Heart right ventricle (tissue), 16 donors: ENCODE data around the gene NKD2. TPM values are rescaled to one million over a fixed set of nuclear protein-coding genes. Genes with fewer than 3 reads are reported as not detected.

ENCODE experiments used
- ATAC-seq, 8 donors: fragments of 200-7000 bp; cut with Tn5 transposase; one replicate each; pipeline ENCODE4 v1.9.1; 2020; ENCODE audit warnings: mild to moderate bottlenecking in 8 of 8, moderate library complexity in 8 of 8, moderate number of reproducible peaks in 1 of 8
- DNase-seq, 2 donors: peaks; one replicate each; pipeline ENCODE4 v3.0.0-alpha.2; 2020
- H3K27ac ChIP-seq, 10 donors: fragments of 200-600 bp; sonication (generic) in 2 of 10; one replicate each; pipeline versions ENCODE4 v1.5.0 to v1.8.0; 2020 to 2022; ENCODE audit warnings: mild to moderate bottlenecking in 3 of 10
- H3K27me3 ChIP-seq, 7 donors: fragments of 200-600 bp; one replicate each; pipeline ENCODE4 v1.8.0; 2021 to 2022; ENCODE audit warnings: mild to moderate bottlenecking in 2 of 7
- H3K36me3 ChIP-seq, 9 donors: fragments of 200-600 bp; sonication (generic) in 1 of 9; one replicate each; pipeline versions ENCODE4 v1.5.0 to v1.8.0; 2020 to 2022; ENCODE audit warnings: mild to moderate bottlenecking in 2 of 9
- H3K4me1 ChIP-seq, 9 donors: fragments of 200-600 bp; sonication (generic) in 1 of 9; one replicate each; pipeline versions ENCODE4 v1.5.0 to v1.8.0; 2020 to 2022; ENCODE audit warnings: mild to moderate bottlenecking in 4 of 9
- H3K4me3 ChIP-seq, 10 donors: fragments of 200-600 bp; sonication (generic) in 2 of 10; one replicate each; pipeline versions ENCODE4 v1.5.0 to v1.8.0; 2020 to 2022; ENCODE audit warnings: mild to moderate bottlenecking in 7 of 10, moderate library complexity in 2 of 10
- H3K9me3 ChIP-seq, 11 donors: fragments of 200-600 bp in 10 of 11; sonication (generic) in 2 of 11; one replicate each; pipeline versions ENCODE4 v1.5.0 to v1.8.0; 2013 to 2022; ENCODE audit warnings: mild to moderate bottlenecking in 2 of 11, control low read depth in 1 of 11, moderate library complexity in 1 of 11
- WGBS, 2 donors: extraction: QIAGEN DNeasy Blood & Tissue Kit; methylation state at CpG; one replicate each; pipeline ENCODE4 v1.1.7; 2013; ENCODE audit warnings: inconsistent platforms in 1 of 2; 5-methylcytosine and 5-hydroxymethylcytosine counted together
- intact Hi-C, 10 donors: fragments of 100-400 bp; cut with DNase I; formaldehyde crosslinking; loops; one replicate each; pipeline versions ENCODE4 v1.11.1 to v1.14.2; 2022
- polyA plus RNA-seq, 2 donors: library from polyadenylated mRNA; stranded (reverse); fragments of 200-250 nt; gene quantifications; one replicate each; pipeline ENCODE4 v1.2.3, GENCODE V29; 2013
- total RNA-seq, 10 donors: library from RNA; stranded (reverse); fragmentation: NEBNext Ultra II Directional in 3 of 10; extraction: Animal tissue kit (Norgen Biotek cat#: 25700) in 3 of 10; gene quantifications; one replicate each; pipeline versions ENCODE4 v1.2.1 to v1.2.4, GENCODE V29; 2021 to 2023
- TF ChIP-seq, protein P1 (sequence below), 9 donors: fragments of 200-600 bp; sonication (generic) in 2 of 9; IDR thresholded peaks; one replicate each; pipeline versions ENCODE4 v1.5.0 to v1.8.0; 2021 to 2022; ENCODE audit warnings: antibody characterized with exemption in 9 of 9, mild to moderate bottlenecking in 5 of 9, moderate library complexity in 1 of 9
- donor health status: Arrhythmogenic right ventricular cardiomyopathy.
- donor health status: ischemic (EF 13 %, LVEDD 7.1; RV severe dilation, severe dysfunction).
- donor health status: healthy with polysubstance abuse.
- donor health status: DM: no; HTN: yes; CAD: no.
- donor health status: DM: no; HTN: no; CAD: no.
- donor health status: ischemic (EF 25% LVEDD 6.9; RV normal size, moderate dysfunction).
- donor health status: ischemic (EF 25% LVEDD 5.7; RV mildly dilated, moderate dysfunction).
- donor health status: healthy.
- donor health status: DM: yes; HTN: yes; CAD: no.
- donor health status: Ischemic cardiomyopathy.
- donor health status: ischemic (EF 35%, LVEDD 5.7; RV mildly dilated, moderate dysfunction).
- donor health status: nonischemic (EF 11% LVEDD 7.7; RV severe dilation, severe dysfunction).
- donor health status: DM: yes; HTN: yes; CAD: no.
- donor health status: PGD.
- donor health status: ischemic (EF 29% LVEDD 5.4; RV normal size, mild dysfunction).
- donor health status: nonischemic (EF 23%, LVEDD 6.1; RV moderate dilation, normal function).

NKD2 gene
- total and polyA plus RNA-seq, 12 donors = 0.31 to 12.7 (median 1.8) TPM

DNA sequence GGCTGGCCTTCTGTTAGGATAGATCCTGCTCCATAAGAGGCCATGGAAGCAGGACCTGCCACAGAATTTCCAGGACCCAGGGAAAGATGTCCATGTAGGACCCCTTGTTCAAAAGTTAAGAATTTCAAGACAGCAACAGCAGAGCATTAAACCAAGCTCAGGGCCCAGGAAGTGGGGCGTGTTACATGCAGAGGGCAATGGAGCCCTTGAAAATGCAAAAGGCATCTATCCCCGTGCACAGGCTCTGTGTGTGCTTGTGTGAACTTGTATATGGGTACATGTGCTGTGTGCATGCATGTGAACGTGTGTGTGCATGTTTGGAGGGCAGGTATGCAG is 14.4 kb upstream of the NKD2 start:
- no peaks in the 10 kb centered on the region for H3K36me3 ChIP-seq
- H3K4me1 ChIP-seq = peaks cover 6 to 79% (median 38%) of the 10 kb centered on the region in 9 donors
- H3K27me3 ChIP-seq = peaks cover 0 to 5% (median 0%) of the 10 kb centered on the region in 7 donors
- intact Hi-C loops = loop anchor here in 4 of 10 donors (5.0 to 10.0 kb wide), 5 partner anchors 138 to 173 kb away; no protein-coding TSS in a partner anchor
- 92 to 94% methylated on average over 3 of the region's 3 CpGs for WGBS, 2 donors
- ATAC-seq (no peak), DNase-seq (peak in 1 of 2 donors; percentile 2)
- no peaks in the 10 kb centered on the region for H3K9me3 ChIP-seq
- H3K4me3 ChIP-seq = no peak overlapping the region
- TF ChIP-seq, protein P1, sequence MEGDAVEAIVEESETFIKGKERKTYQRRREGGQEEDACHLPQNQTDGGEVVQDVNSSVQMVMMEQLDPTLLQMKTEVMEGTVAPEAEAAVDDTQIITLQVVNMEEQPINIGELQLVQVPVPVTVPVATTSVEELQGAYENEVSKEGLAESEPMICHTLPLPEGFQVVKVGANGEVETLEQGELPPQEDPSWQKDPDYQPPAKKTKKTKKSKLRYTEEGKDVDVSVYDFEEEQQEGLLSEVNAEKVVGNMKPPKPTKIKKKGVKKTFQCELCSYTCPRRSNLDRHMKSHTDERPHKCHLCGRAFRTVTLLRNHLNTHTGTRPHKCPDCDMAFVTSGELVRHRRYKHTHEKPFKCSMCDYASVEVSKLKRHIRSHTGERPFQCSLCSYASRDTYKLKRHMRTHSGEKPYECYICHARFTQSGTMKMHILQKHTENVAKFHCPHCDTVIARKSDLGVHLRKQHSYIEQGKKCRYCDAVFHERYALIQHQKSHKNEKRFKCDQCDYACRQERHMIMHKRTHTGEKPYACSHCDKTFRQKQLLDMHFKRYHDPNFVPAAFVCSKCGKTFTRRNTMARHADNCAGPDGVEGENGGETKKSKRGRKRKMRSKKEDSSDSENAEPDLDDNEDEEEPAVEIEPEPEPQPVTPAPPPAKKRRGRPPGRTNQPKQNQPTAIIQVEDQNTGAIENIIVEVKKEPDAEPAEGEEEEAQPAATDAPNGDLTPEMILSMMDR (IDR thresholded peaks at IDR 0.05) = no peak
- H3K27ac ChIP-seq = peak overlapping the region in 4 of 10 donors; percentile 5 to 65 (median 20)

DNA sequence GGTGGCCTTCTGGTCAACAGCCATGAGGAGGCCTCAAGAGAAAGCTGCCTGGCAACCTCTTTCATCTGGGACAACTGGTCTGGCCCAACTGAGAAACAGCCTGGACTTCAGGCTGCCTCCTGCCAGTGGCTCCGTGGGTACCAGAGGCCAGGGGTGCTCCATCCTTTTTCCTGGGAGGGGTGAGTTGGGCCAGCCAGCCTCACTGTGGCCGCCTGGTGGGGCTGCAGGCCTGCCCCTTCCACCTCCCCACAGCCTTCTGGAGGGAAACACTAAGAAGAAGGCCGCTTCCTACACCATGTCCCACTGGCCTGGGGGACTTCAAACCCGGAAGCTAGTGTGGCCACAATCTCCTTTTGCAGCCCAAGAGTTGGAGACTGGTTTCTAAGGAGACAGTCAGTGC is 13.8 kb upstream of the NKD2 start:
- Histone ChIP-seq H3K9me3 (no peaks in the 10 kb centered on the region), H3K4me1 (peaks cover 6 to 74% (median 34%) of the 10 kb centered on the region in 9 donors), H3K27ac (no peak overlapping the region), H3K27me3 (peaks cover 0 to 5% (median 0%) of the 10 kb centered on the region in 7 donors), H3K36me3 (no peaks in the 10 kb centered on the region), H3K4me3 (no peak overlapping the region)
- peak; percentile 2 to 5 for DNase-seq
- intact Hi-C loops = loop anchor here in 4 of 10 donors (5.0 to 10.0 kb wide), 5 partner anchors 137 to 172 kb away; no protein-coding TSS in a partner anchor
- ATAC-seq = no peak
- TF ChIP-seq, protein P1 (IDR thresholded peaks at IDR 0.05) = no peak
- WGBS, 2 donors = 84 to 91% methylated on average over 4 of the region's 4 CpGs

DNA sequence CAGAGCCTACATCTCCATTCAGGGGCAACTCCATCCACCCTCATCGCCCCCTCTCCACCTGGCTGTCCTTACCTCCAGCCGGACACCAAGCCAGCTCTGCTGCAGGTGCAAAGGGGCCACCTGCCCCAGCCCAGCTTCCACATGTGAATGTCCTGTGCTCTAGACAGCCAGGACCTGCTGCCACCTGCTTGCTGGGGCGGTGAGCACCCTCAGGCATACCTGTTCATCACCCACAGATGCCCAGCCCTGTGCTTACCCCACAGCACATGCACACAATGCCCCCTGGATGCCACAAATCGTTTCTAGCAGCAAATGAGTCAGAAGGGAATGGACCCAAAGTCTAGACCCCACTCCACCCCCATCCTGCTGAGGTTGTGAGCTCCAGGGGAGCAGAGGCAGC is 13.3 kb upstream of the NKD2 start:
- 86 to 88% methylated on average over 4 of the region's 4 CpGs for WGBS, 2 donors
- Histone ChIP-seq H3K36me3 (no peaks in the 10 kb centered on the region), H3K27me3 (peaks cover 0 to 5% (median 0%) of the 10 kb centered on the region in 7 donors), H3K9me3 (no peaks in the 10 kb centered on the region), H3K4me3 (no peak overlapping the region), H3K27ac (no peak overlapping the region), H3K4me1 (peaks cover 6 to 69% (median 29%) of the 10 kb centered on the region in 9 donors)
- TF ChIP-seq, protein P1 (IDR thresholded peaks at IDR 0.05) = no peak
- intact Hi-C loops = loop anchor here in 1 of 10 donors (10.0 kb wide), 1 partner anchor 149 kb away; no protein-coding TSS in a partner anchor
- DNase-seq (no peak), ATAC-seq (no peak)

DNA sequence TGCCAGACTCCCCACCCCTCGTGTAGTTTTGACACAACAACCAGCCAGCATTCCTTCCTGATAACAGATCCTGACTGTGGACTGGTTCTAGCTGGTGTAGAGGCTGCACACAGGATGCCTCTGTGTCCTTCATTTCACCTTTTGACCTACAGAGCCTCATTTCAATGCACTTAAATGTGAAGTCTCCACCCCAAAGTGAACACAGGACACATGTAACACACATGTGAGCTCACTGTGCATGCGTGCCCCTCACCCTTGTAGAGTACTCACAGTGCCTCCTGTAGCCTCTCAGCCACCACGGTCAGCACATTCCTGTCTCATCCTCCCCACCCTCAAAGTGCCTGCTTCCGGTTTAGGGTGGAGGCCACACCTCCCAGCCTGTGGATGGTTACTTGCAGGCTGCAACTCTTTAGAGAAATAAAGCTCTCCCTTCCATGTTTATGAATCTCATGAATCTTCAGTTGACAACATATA is 11.6 kb upstream of the NKD2 start:
- H3K4me1 ChIP-seq = peaks cover 0 to 51% (median 12%) of the 10 kb centered on the region in 9 donors
- 12 to 20% methylated on average over 4 of the region's 4 CpGs for WGBS, 2 donors
- TF ChIP-seq, protein P1 (IDR thresholded peaks at IDR 0.05) = no peak
- no peaks in the 10 kb centered on the region for H3K27me3 ChIP-seq
- no peaks in the 10 kb centered on the region for H3K9me3 ChIP-seq
- H3K27ac ChIP-seq = peak overlapping the region in 7 of 10 donors; percentile 45 to 81 (median 70)
- DNase-seq = peak in 1 of 2 donors; percentile 29
- H3K36me3 ChIP-seq = no peaks in the 10 kb centered on the region
- ATAC-seq = peak in 7 of 8 donors; percentile 36 to 75 (median 50)
- H3K4me3 ChIP-seq = peak overlapping the region in 9 of 10 donors; percentile 16 to 48 (median 35)
- intact Hi-C loops = loop anchor here in 1 of 10 donors (10.0 kb wide), 1 partner anchor 148 kb away; no protein-coding TSS in a partner anchor
